Pulmonary artery endothelial cell (primary cell): ENCODE measurements around the gene ALK. TPM values are rescaled to one million over a fixed set of nuclear protein-coding genes. Genes with fewer than 3 reads are reported as not detected.

Source experiments
- DNase-seq: peaks from one replicate; pipeline ENCODE4 v3.0.0-alpha.2; 2011; ENCODE audit warnings: low read depth, low spot score
- total RNA-seq: library from RNA; depleted of rRNA; stranded (reverse); fragments of >200 nt; gene quantifications from 2 replicates; pipeline ENCODE4 v1.2.3, GENCODE V29; 2014

Gene ALK
- total RNA-seq, 1 donor from 2014 or later, result not detected

GRCh38 chr2:29202819-29203495, 718.4 kb downstream of the ALK start:
- no peak for DNase-seq

GRCh38 chr2:29201979-29202378, 719.4 kb downstream of the ALK start:
- DNase-seq, result no peak

DNA sequence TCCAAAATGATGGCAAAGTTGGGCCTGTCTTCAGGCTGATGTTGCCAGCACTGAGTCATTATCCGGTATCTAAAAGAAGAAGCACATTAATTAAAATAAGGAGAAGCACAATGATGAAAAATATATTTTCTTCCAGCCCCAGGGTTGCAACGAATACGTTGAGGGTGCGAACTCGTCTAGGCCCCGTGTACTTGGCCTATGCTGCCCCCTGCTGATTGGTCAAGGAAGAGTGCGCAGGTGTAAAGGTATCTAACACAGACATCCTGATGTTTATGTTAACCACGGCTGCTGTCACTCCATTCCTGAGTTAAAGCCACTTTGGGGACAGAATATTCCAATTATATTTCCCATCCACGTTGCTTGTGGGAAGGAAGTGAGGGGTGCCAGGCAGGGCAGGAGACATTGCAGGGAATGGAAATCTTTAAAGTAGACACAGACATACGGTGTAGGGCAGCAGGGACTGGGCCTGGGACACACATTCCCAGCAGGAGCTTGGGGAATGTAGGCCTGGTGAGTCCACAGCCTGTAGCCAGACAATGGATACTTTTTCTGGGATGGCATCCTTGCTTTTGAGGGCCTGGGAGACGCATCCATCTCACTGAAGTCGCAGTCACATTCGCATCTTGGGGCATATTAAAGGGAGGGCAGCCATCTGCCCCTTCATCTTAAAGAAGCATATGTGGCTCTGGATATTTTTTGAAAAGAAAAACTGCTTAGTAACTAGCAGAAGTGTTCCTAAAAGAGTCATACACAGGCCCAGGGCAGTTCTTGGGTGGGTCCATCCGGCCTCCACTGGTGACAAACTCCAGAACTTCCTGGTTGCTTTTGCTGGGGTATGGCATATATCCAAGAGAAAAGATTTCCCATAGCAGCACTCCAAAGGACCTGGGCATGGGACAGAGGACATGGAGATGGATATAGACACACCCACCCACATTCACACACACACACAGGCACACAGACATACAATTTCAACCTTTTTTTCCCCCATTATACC, 724.3 kb downstream of the ALK start:
- no peak for DNase-seq

GRCh38 chr2:29195796-29196195, 725.6 kb downstream of the ALK start:
- no peak for DNase-seq

DNA sequence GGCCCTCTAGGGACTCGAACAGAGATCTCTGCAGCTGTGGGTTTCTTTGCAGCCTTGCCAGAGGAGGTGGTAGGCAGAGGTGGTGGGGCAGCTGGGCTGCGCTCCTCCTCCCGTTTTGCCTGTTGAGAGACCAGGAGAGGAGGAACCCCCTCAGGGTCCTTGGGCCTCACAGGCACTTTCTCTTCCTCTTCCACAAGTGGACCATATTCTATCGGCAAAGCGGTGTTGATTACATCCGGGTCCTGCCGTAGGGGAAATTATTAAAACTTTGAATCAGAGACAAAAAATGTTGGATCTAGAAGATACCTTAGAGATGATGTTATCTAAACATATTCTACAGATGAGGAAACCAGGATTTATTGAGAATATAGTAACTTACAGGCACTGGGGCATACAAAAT, 727.7 kb downstream of the ALK start:
- DNase-seq, result no peak

DNA sequence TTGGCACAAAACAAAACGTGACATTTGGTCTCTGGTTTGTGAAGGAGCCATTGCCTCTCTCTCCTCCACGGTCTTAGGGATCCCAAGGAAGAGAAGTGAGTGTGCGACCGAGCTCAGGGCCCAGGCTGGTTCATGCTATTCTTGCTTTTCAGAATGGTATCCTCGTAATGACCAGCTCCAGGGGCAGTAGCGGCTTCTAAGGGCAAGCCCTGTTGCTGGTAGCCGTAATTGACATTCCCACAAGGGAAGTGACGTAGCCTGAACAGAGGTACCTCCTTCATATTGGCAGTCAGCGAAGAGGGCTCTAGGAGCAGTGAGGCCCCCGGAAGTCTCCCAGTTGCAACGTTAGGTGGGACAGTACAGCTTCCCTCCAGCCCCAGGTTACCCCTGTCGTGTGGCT, 728.3 kb downstream of the ALK start:
- DNase-seq, result no peak

DNA sequence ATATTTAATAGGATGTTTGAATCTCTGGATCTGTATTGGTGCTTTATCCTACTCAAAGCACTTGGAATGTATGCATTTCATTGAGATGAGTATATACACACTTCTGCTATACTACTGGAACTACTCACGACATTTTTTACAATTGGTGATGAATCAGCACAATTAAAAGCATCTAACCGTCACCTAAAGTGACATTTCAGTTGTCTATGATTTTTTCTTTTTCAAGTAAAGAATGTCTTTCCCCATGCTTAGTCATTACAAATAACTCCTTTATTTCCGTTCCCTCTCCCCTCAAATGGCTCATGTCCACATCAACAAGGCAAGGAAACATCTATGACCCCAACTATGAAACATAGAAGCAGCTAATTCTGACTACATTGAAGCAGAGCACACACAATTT, 728.9 kb downstream of the ALK start:
- DNase-seq, result no peak

DNA sequence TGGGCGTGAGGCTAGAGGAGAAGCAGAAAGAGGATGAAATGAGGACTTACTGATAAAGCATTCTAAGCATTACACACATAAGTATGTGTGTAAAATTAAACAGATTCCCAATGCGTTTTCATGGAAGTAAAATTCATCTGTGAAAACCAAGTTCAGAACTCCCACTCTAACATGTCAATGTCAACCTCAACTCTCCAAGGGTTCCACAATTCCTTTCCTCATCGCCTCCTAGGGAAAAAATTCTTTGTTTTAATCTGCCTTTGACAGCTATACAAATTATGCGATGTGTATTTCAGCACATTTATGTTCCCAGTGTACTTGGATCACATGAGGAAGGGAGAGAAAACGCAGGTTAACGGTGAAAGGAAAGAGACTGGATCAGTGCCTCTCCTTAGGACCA, 729.6 kb downstream of the ALK start:
- no peak for DNase-seq

GRCh38 chr2:29189052-29189451, 732.3 kb downstream of the ALK start:
- DNase-seq, result no peak

DNA sequence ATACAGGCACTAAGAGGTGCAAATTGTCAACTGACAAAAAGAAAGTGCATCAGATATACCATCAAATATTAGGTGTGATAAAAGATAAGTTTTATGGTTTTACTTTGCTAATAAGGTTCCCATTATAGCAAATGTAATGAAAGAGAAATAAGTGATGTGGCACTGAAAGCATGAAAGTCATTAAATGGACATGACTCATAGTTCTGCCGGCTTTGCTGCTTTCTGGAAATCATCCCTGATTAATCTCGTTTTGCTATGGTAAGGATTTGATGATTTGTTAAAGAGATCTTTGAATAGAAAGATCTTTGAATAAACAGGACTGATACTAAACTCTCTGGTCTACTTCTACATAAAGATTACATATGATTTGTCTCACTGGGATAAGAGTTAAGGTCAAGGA, 733.5 kb downstream of the ALK start:
- DNase-seq, result no peak

GRCh38 chr2:29186817-29187216, 734.6 kb downstream of the ALK start:
- DNase-seq, result no peak

DNA sequence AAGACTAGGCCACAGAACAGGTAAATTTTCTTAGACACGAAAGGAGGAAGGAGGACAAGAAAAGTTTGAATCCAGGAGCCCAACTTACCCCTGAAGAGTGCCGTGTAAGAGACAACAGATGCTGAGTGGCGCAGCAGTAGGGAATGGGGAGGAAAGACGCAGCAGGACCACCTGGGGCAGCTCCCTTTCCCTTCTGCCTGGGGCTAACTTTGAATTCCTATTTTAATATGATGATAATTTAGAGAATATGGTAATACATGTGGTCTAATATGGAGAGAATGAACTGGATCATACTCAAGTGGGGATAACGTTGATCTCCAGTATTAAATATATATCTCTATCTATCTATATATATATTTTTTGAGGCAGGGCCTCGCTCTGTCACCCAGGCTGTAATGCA, 736.9 kb downstream of the ALK start:
- no peak for DNase-seq

DNA sequence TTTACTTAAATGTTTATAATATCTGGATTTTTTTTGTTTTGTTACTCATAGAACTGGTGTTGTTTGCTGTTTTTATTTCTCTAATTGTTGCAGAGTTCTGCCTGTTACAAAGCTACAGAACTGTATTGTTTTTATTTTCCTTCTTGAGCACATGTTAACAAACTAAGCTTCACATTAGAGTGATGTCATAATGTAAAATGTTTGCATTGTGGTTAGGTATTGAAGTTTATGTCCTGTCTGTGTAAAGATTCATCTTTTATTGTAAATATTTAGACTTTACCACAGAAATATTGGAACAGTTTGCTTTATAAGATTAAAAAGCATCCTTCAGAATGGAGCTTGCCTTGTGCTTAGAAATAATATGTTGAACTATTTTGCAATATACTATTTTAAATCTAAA, 738.5 kb downstream of the ALK start:
- no peak for DNase-seq

DNA sequence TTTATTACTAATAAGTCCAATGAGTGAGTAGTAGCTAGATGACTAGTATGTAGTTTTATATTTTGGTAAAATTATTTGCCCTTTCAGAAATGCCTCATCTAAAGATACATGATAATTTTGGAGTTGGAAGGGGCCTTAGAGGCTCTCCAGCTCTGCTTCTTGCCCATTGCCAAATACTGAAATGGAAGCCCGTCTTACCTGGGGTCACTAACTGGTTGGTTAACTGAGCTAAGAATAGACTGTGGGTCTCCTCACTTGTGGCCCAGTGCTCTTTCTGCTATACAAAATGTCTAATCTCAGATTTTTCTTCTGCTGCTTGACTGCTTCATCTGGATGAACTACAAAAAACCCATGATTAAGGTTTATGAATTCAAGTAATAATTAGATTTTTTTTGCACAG, 739.1 kb downstream of the ALK start:
- DNase-seq, result no peak

GRCh38 chr2:29175338-29175737, 746.0 kb downstream of the ALK start:
- DNase-seq, result no peak

DNA sequence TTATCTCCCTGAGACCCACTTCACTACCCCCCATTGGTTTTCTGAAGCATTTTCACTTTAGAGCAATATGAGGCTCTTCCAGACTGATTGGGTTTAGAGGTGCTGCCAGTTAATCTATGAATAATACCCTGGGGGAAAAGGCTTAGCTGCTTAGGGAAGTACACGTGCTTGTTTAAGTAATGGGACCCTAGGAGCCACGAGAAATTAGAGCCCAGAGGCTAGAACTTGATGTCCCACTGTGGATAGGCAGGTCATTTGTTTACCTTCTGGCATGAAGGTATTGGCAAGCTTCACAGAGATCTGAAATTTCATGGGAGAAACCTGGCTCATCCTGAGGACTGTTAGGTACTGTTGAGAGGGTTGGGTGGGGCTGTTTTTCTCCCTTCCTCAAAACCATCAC, 746.4 kb downstream of the ALK start:
- no peak for DNase-seq

DNA sequence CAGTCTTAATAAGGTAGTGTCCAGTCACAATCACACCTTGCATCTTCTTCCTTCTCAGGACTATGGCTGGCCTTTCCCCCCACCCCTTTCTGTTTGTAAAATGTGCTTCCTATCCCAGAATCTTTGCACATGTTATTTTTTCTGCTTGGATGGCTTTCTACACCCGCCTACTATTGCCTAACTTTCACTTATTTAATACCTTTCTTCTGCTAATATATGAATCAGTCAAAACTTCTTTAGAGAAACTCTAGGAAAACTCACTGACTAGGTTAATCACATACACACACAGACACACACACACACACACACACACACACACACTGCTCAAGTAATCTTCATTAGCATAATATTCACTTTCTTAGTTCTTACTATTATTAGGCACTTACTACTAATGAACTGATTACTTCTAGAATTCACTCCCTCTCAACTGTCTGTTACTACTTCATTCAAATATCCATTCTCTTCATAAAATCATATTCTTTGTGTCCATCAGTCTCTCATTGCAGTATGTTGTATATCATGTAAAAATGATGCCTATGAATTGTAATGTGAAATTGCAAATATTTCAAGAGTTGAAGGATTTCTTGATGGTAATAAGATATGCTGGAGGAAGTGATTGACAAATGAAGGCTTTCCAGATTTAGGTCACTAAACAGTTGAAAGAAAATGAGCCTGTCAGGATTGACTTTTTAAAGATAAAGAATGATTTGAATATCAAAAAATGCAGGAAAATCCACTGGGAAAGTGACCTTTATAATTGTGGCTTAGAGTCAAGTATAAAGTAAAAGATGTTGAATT, 754.9 kb downstream of the ALK start:
- no peak for DNase-seq

- DNase-seq, result no peak
Measured at GRCh38 chr2:29165362-29166241, 755.8 kb downstream of the ALK start.

DNA sequence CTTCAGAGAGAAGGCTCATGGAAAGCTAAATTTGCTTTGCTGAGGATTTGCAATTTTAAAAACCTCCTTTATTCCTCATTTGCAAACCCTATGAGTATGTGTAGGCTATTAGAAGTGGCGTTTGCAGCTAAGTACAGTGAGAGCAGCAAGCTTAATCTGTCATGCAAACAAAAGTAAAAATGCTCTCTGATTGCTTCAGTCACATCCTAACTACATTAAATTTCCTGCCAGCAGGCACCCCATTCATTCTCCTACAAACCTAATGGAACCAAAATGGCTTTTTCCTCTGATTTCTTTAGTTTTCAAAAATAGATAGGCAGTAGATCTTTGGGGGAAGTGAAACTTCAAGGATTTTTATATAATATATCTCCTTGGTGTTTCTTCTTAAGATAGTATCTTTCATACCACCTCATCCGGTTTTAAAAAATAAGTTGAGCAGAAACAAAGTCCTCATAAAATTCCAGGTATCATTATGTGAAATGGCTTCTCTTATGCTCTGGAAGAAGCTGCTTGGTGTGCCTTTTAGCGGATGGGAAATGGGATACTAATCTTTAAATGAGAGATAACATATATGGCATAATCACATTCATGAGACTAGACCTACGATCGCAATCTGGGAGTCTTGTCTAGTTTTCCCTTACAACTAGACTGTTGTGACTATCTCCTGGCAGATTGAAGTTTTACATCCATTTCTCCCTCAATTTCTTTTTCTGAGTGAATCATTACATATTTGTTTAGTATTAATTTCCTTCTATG, 757.1 kb downstream of the ALK start:
- no peak for DNase-seq
